GM19035 (cell line): ENCODE measurements around the gene L3MBTL4.
A peak's percentile ranks its signal among the peaks of the same experiment; 100 is the strongest.

Experiments used
- ATAC-seq: cut with Tn5 transposase; IDR thresholded peaks from one replicate; pipeline ENCODE4 v1.9.1; 2021; ENCODE audit not compliant: unreplicated experiment

The L3MBTL4 gene

GRCh38 chr18:5998907-5999306, 415.8 kb downstream of the L3MBTL4 start:
- ATAC-seq: peak; percentile 76

GRCh38 chr18:5998166-5998881, 416.4 kb downstream of the L3MBTL4 start:
- no peak for ATAC-seq

GRCh38 chr18:5997361-5997760, 417.4 kb downstream of the L3MBTL4 start:
- no peak for ATAC-seq

GRCh38 chr18:5995626-5996025, 419.1 kb downstream of the L3MBTL4 start:
- ATAC-seq: no peak

- ATAC-seq: no peak
These were observed 420.8 kb downstream of the L3MBTL4 start for GRCh38 chr18:5993938-5994337.

- no peak for ATAC-seq
These were observed 422.3 kb downstream of the L3MBTL4 start for GRCh38 chr18:5992381-5992780.

GRCh38 chr18:5987249-5987648, 427.5 kb downstream of the L3MBTL4 start:
- ATAC-seq: no peak

GRCh38 chr18:5986257-5986931, 428.3 kb downstream of the L3MBTL4 start:
- no peak for ATAC-seq

- no peak for ATAC-seq
These were observed 430.5 kb downstream of the L3MBTL4 start for GRCh38 chr18:5984245-5984644.

GRCh38 chr18:5983488-5983887, 431.2 kb downstream of the L3MBTL4 start:
- no peak for ATAC-seq

GRCh38 chr18:5982332-5982731, 432.4 kb downstream of the L3MBTL4 start:
- peak; percentile 38 for ATAC-seq

GRCh38 chr18:5980721-5981120, 434.0 kb downstream of the L3MBTL4 start:
- no peak for ATAC-seq

GRCh38 chr18:5979971-5980457, 434.7 kb downstream of the L3MBTL4 start:
- ATAC-seq: no peak

- no peak for ATAC-seq
These were observed 435.4 kb downstream of the L3MBTL4 start for GRCh38 chr18:5979176-5979888.

GRCh38 chr18:5977022-5977421, 437.7 kb downstream of the L3MBTL4 start:
- no peak for ATAC-seq

GRCh38 chr18:5975111-5976002, 439.4 kb downstream of the L3MBTL4 start:
- peak; percentile 79 for ATAC-seq

- no peak for ATAC-seq
These were observed 440.0 kb downstream of the L3MBTL4 start for GRCh38 chr18:5974696-5975095.

GRCh38 chr18:5973099-5973498, 441.6 kb downstream of the L3MBTL4 start:
- ATAC-seq: no peak

- peak; percentile 44 for ATAC-seq
These were observed 442.4 kb downstream of the L3MBTL4 start for GRCh38 chr18:5972298-5972697.

GRCh38 chr18:5969989-5970403, 444.7 kb downstream of the L3MBTL4 start:
- ATAC-seq: no peak
